RWPE1 (cell line): ENCODE results near the gene SMIM24.

Experiments used
- CTCF ChIA-PET: fragments of 350-600 bp; sonication (Branson Sonifier 250); formaldehyde crosslinking; extraction: SDS; loops from one replicate; lab custom pipeline; 2021; lab: Yijun Ruan, JAX
- POLR2A ChIA-PET: fragments of 400-600 bp; formaldehyde crosslinking; extraction: SDS; loops from one replicate; lab custom pipeline; 2020; ENCODE audit warnings: antibody characterized with exemption; ENCODE audit not compliant: low non-redundant PET; lab: Yijun Ruan, JAX
- DNase-seq: peaks from one replicate; pipeline ENCODE4 v3.0.0; 2012; ENCODE audit warnings: low spot score
- H3K27ac ChIP-seq: fragments of 450-650 bp; 2 replicates; pipeline ENCODE4 v1.5.1; 2017
- TF ChIP-seq, protein P1 (sequence below): fragments of 450-650 bp; conservative IDR thresholded peaks from 2 replicates; pipeline ENCODE4 v1.5.1; 2017; ENCODE audit warnings: low read depth, mild to moderate bottlenecking

SMIM24 gene

DNA sequence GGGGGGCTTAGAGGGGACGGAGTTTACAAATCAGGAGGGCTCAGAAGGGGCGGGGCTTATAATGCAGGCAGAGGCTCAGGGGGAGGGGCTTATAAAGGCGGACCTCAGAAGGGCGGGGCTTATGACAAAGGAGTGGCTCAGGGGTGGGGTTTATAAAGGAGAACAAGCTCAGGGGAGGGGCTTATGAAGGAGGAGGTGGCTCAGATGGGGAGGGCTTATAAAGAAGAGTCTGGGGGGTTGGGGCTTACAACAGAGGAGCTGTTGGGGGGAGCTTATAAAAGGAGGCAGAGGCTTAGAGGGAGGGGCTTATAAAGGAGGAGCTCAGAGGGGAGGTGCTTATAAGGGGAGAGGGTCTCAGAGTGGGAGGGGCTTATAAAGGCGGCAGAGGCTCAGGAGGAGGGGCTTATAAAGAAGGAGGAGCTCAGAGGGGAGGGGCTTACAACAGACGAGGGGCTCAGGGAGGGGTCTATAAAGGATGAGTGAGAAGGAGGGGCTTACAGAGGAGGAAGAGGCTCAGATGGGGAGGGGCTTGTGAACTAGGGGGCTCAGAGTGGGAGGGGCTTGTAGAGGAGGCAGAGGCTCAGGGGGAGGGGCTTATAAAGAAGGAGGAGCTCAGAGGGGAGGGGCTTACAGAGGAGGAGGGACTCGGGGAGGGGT, 1.0 kb downstream of the SMIM24 start:
- POLR2A ChIA-PET = no interaction called here
- peak; percentile 36 for DNase-seq
- H3K27ac ChIP-seq = no peak overlapping the region
- CTCF ChIA-PET = interaction anchor here (0.6 to 1.1 kb wide), 2 partner anchors 174 to 659 kb away, joined by 3 to 5 read pairs; no protein-coding TSS in a partner anchor
- TF ChIP-seq, protein P1, sequence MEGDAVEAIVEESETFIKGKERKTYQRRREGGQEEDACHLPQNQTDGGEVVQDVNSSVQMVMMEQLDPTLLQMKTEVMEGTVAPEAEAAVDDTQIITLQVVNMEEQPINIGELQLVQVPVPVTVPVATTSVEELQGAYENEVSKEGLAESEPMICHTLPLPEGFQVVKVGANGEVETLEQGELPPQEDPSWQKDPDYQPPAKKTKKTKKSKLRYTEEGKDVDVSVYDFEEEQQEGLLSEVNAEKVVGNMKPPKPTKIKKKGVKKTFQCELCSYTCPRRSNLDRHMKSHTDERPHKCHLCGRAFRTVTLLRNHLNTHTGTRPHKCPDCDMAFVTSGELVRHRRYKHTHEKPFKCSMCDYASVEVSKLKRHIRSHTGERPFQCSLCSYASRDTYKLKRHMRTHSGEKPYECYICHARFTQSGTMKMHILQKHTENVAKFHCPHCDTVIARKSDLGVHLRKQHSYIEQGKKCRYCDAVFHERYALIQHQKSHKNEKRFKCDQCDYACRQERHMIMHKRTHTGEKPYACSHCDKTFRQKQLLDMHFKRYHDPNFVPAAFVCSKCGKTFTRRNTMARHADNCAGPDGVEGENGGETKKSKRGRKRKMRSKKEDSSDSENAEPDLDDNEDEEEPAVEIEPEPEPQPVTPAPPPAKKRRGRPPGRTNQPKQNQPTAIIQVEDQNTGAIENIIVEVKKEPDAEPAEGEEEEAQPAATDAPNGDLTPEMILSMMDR = no peak

DNA sequence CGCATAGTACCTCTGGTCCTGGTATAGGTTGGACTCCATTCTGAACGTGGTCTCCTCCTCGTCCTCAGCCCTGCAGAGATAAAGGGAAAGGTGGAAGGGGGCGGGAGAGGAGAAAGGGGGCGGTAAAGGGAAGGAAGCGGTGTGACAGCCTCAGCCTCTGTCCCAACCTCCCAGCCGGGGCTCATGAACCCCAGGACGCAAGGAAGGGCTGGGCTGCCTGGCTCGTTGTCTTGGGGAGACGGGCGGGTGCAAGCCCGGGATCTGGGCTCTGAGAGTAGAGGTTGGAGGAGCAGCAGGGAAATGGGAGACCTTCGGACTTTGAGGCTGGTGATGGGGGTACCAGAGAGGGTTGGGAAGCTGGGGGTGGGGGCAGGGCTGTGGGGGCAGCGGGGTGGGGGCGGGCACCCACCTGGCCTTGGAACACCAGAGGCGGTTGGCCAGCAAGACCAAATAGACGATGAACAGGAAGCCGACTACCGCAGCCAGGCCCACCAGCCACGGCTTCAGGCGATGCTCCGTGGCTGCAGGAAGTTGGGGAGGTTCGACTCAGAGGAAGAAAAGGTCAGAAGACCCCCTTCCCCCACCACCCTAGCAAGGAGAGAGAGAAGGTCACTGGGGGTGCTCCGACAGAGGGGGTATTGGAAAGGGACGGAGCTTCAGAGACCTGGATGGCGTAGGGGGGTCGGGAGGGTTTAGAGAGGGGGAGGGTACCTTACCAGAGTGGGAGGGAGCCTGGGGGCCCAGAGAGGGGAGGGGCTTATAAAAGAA, 1.7 kb downstream of the SMIM24 start:
- H3K27ac ChIP-seq = no peak overlapping the region
- ChIA-PET CTCF (interaction anchor here (0.6 to 1.1 kb wide), 2 partner anchors 174 to 660 kb away, joined by 3 to 5 read pairs; no protein-coding TSS in a partner anchor), POLR2A (no interaction called here)
- DNase-seq = no peak
- TF ChIP-seq, protein P1 = no peak

DNA sequence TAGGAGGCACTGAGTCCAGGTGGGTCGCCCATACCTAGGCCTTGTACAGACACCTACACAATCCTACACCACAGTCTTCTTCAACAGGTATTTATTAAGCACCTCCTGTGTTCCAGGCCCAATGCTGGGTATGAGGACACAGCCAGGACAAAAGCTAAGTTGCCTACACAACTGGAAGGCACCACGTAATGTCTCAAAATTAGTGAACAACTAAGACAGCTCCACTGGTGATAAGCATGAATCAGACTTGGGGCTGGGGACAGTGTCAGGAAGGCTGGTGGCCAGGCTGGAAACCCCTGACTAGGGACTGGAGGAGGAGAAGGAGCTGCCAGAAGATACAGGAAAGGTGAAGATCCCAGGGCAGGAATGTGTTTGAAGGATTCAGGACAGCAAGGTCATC, 2.4 kb downstream of the SMIM24 start:
- no peak for DNase-seq
- POLR2A ChIA-PET = no interaction called here

DNA sequence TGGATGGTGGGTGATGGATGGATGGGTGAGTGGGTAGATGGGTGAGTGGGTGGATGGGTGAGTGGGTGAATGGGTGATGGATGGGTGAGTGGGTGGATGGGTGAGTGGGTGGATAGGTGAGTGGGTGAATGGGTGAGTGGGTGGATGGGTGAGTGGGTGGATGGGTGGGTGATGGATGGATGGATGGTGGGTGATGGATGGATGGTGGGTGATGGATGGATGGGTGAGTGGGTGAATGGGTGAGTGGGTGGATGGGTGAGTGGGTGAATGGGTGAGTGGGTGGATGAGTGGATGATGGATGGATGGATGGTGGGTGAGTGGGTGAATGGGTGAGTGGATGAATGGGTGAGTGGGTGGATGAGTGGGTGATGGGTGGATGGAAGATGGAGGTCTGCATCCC, 2.8 kb downstream of the SMIM24 start:
- DNase-seq = no peak
- H3K27ac ChIP-seq = no peak overlapping the region

More for the DNA sequence above, 2.4 kb downstream of the SMIM24 start:
- TF ChIP-seq, protein P1 = no peak
- no peak overlapping the region for H3K27ac ChIP-seq
- CTCF ChIA-PET = no interaction called here

DNA sequence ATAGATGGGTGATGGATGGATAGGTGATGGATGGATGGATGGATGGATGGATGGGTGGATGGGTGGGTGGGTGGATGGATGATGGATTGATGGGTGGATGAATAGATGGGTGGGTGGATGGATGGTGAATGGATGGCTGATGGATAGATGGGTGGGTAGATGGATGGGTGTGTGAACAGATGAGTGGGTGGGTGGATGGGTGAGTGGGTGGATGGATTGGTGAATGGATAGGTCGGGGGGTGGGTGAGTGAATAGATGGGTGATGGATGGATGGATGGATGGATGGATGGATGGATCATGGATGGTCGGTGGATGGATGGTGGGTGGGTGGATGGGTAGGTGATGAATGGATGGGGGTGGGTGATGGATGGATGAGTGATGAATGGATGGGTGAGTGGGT, 3.5 kb downstream of the SMIM24 start:
- POLR2A ChIA-PET = no interaction called here
- CTCF ChIA-PET = no interaction called here
- H3K27ac ChIP-seq = no peak overlapping the region
- TF ChIP-seq, protein P1 = no peak
- no peak for DNase-seq

More for the DNA sequence above, 2.8 kb downstream of the SMIM24 start:
- ChIA-PET CTCF (no interaction called here), POLR2A (no interaction called here)
- TF ChIP-seq, protein P1 = no peak

DNA sequence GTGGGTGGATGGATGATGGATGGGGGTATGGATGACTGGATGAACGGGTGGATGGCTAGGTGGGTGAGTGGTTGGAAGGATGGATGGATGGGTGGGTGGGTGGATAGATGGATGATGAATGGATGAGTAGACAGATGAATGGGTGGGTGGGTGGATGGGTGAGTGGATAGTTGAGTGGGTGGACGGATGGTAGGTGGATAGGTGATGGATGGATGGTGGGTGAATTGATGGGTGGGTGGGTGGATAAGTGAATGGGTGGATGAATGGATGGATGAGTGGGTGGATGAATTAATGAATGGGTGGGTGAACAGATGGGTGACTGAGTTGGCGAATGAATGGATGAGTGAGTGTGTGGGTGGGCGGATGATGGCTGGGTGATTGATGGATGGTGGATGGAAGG, 4.9 kb downstream of the SMIM24 start:
- no peak for DNase-seq

More for the DNA sequence above, 4.9 kb downstream of the SMIM24 start:
- TF ChIP-seq, protein P1 = no peak
- H3K27ac ChIP-seq = no peak overlapping the region
- CTCF ChIA-PET = no interaction called here
- POLR2A ChIA-PET = no interaction called here
